H1 (cell line): ENCODE results near the gene TACSTD2. TPM values are rescaled to one million over a fixed set of nuclear protein-coding genes. Genes with fewer than 3 reads are reported as not detected.

Experiments used
- ASH2L ChIP-seq: fragments of 200-600, 300-600 bp; sonication (generic); IDR thresholded peaks from one replicate; pipeline ENCODE4 v1.7.1; 2017; ENCODE audit warnings: low read length
- ATF2 ChIP-seq: IDR thresholded peaks from 2 replicates; pipeline ENCODE4 v1.6.1; 2012; ENCODE audit warnings: low read length, inconsistent platforms
- BCL11A ChIP-seq, 2 experiments: IDR thresholded peaks; one replicate each; pipeline ENCODE4 v1.6.1; 2011; ENCODE audit warnings: low read depth in 2 of 2, low read length in 2 of 2, mild to moderate bottlenecking in 2 of 2
- CHD1 ChIP-seq: IDR thresholded peaks from 2 replicates; pipeline ENCODE4 v1.6.1; 2012; ENCODE audit warnings: low read depth, low read length, improper control_type of control experiment
- EZH2 ChIP-seq: fragments of 200-600 bp; sonication (generic); IDR thresholded peaks from 2 replicates; pipeline ENCODE4 v1.7.1; 2012; ENCODE audit warnings: low read depth, mild to moderate bottlenecking, moderate library complexity, low read length, inconsistent platforms; ENCODE audit not compliant: severe bottlenecking
- HDAC2 ChIP-seq, 2 experiments: fragments of 300-600 bp in 1 of 2; sonication (generic) in 1 of 2; IDR thresholded peaks; 2 replicates each; pipeline ENCODE4 v1.6.1; 2011 to 2012; ENCODE audit warnings: low read depth in 2 of 2, low read length in 2 of 2, mild to moderate bottlenecking in 2 of 2, moderate library complexity in 2 of 2, borderline replicate concordance in 1 of 2, inconsistent platforms in 1 of 2
- KDM4A ChIP-seq: IDR thresholded peaks from one replicate; pipeline ENCODE4 v1.7.1; 2012; ENCODE audit warnings: low read depth, mild to moderate bottlenecking, moderate library complexity, low read length, inconsistent platforms; ENCODE audit not compliant: severe bottlenecking
- MAFK ChIP-seq: IDR thresholded peaks from 2 replicates; pipeline ENCODE4 v1.6.1; 2012; ENCODE audit warnings: low read depth, mild to moderate bottlenecking, improper control_type of control experiment, low read length
- MAX ChIP-seq: IDR thresholded peaks from 2 replicates; pipeline ENCODE4 v1.6.1; 2012; ENCODE audit warnings: inconsistent platforms
- NRF1 ChIP-seq: IDR thresholded peaks from 2 replicates; pipeline ENCODE4 v1.6.1; 2011; ENCODE audit warnings: mild to moderate bottlenecking, low read depth, low read length, improper control_type of control experiment
- PHF8 ChIP-seq: fragments of 200-600 bp; sonication (generic); conservative IDR thresholded peaks from 2 replicates; pipeline ENCODE4 v1.7.1; 2012; ENCODE audit warnings: low read depth, mild to moderate bottlenecking, inconsistent platforms, low read length, moderate library complexity
- POU5F1 ChIP-seq: IDR thresholded peaks from 2 replicates; pipeline ENCODE4 v1.6.1; 2011; ENCODE audit warnings: low read depth, mild to moderate bottlenecking, low read length, moderate library complexity
- RBBP5 ChIP-seq: IDR thresholded peaks from 2 replicates; pipeline ENCODE4 v1.7.1; 2012; ENCODE audit warnings: low read depth, mild to moderate bottlenecking, inconsistent platforms, low read length, moderate library complexity, borderline replicate concordance
- RFX5 ChIP-seq: IDR thresholded peaks from 2 replicates; pipeline ENCODE4 v1.6.1; 2011; ENCODE audit warnings: low read depth, low read length, improper control_type of control experiment, borderline replicate concordance
- SIN3A ChIP-seq, 2 experiments: IDR thresholded peaks in 1 of 2; conservative IDR thresholded peaks in 1 of 2; 2 replicates each; pipeline ENCODE4 v1.6.1; 2011 to 2012; ENCODE audit warnings: low read length in 2 of 2, improper control_type of control experiment in 1 of 2, low read depth in 1 of 2, mild to moderate bottlenecking in 1 of 2
- SP1 ChIP-seq: IDR thresholded peaks from 2 replicates; pipeline ENCODE4 v1.6.1; 2011; ENCODE audit warnings: low read depth, low read length
- polyA plus RNA-seq, 7 experiments: library from polyadenylated mRNA; depleted of rRNA in 3 of 7; stranded (reverse) in 5 of 7; unstranded in 2 of 7; fragments of >200 nt in 5 of 7; fragments of 200-250 nt in 2 of 7; gene quantifications; 1 replicate in 5 of 7; 2 replicates in 1 of 7; 4 replicates in 1 of 7; pipeline versions ENCODE4 v1.2.1 to v1.2.3, GENCODE V29; 2011 to 2013; ENCODE audit warnings: missing spikeins in 2 of 7, mixed read lengths in 2 of 7
- total RNA-seq: library from RNA; stranded (reverse); fragmentation: NEBNext Ultra II Directional; extraction: Animal tissue kit (Norgen Biotek cat#: 25700); gene quantifications from 2 replicates; pipeline ENCODE4 v1.2.1, GENCODE V29; 2021
- TF ChIP-seq, protein P1 (sequence below): IDR thresholded peaks from 2 replicates; pipeline ENCODE4 v1.6.1; 2011; ENCODE audit warnings: low read length, improper control_type of control experiment
- TF ChIP-seq, protein P2 (sequence below): IDR thresholded peaks from 2 replicates; pipeline ENCODE4 v1.6.1; 2012; ENCODE audit warnings: inconsistent platforms

TACSTD2 gene
- total and polyA plus RNA-seq, 2 of the 8 experiments (the other 6 are each of a cell fraction or from before 2014, with no cell fraction given), result 0.76 to 0.85 TPM

DNA sequence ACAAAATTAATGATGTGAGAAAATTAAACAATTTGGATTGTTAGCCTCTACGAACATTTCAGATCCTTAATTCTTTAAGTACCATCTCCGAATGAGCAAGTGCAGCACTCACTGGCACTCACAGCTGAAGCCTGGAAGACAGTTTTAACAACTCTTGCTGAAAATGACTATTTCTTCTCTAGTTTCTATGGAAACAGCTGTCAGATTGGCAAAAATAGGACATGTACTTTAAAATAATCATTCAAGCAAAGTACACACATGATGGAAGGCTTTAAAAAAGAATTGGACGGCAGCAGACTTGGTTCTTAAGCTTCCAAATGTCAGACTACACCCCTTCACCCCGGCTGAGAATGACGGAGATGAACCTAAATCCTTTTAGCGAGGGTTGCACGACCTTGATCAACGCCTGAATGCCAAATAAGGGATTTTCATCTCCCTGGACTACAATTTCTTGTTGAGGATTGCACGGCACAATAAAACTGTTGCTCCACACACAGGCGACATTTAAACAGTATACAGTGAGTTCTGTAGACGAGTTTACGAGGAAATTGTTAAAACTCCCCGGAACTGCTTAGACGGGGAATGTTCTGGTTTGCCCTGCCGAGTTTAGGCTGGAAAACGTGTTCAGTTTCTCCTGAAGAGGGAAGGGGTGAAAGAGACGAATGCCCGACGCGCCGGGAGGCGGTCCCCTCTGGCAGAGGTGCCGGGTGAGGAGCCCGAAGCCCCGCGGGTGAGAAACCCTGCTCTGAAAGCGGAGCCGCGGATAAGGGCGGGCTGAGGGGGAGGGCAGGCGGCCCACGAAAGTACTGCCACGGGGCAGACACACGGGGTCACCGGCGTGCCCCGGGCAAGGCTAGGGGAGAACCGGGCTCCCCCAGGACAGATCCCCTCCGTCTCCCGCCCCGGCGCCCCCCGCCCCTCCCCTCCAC is 31.2 kb downstream of the TACSTD2 start (continued):
- TF ChIP-seq, protein P1, sequence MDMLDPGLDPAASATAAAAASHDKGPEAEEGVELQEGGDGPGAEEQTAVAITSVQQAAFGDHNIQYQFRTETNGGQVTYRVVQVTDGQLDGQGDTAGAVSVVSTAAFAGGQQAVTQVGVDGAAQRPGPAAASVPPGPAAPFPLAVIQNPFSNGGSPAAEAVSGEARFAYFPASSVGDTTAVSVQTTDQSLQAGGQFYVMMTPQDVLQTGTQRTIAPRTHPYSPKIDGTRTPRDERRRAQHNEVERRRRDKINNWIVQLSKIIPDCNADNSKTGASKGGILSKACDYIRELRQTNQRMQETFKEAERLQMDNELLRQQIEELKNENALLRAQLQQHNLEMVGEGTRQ, result no peak
- TF ChIP-seq RFX5 (no peak), MAX (peak; percentile 37; the same call in 1 of the 2 replicates), ATF2 (no peak; the same call in 1 of the 2 replicates), RBBP5 (0 out of 2 replicates have a peak, but pooled peaks have one; percentile 53), SIN3A (conservative IDR thresholded peaks at IDR 0.05 in 1 of 2, IDR thresholded peaks at IDR 0.05 in 1 of 2; ENCODE audit: low read depth in 1 of 2, low read length in 2 of 2) (0 out of 4 replicates have a peak, but pooled peaks of 1 of the 2 experiments have one; percentile 63), SP1 (no peak), EZH2 (no peak), PHF8 (peak; percentile 49; the same call in 1 of the 2 replicates), ASH2L (peak; percentile 44), KDM4A (peak; percentile 86), BCL11A (IDR thresholded peaks at IDR 0.05; ENCODE audit: low read depth in 2 of 2, low read length in 2 of 2) (no peak), POU5F1 (no peak), NRF1 (no peak), HDAC2 (IDR thresholded peaks at IDR 0.05; ENCODE audit: borderline replicate concordance in 1 of 2, low read depth in 2 of 2, low read length in 2 of 2) (peak in 1 of 2 experiments; percentile 65; a peak in 2 of 4 replicates), MAFK (no peak), CHD1 (no peak)
- TF ChIP-seq, protein P2, sequence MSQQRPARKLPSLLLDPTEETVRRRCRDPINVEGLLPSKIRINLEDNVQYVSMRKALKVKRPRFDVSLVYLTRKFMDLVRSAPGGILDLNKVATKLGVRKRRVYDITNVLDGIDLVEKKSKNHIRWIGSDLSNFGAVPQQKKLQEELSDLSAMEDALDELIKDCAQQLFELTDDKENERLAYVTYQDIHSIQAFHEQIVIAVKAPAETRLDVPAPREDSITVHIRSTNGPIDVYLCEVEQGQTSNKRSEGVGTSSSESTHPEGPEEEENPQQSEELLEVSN, result peak; percentile 37; the same call in 1 of the 2 replicates
